HG02840 (cell line): ENCODE measurements around the gene SFTPA2.
"Not testable (repeated sequence)": the region's sequence is repeated elsewhere in the genome, so short reads cannot be mapped to it uniquely, and the experiment has no call there.

Experiments used
- ATAC-seq: cut with Tn5 transposase; IDR thresholded peaks from one replicate; pipeline ENCODE4 v1.9.1; 2021; ENCODE audit warnings: mild to moderate bottlenecking, moderate library complexity, moderate number of reproducible peaks; ENCODE audit not compliant: unreplicated experiment, low FRiP score

Gene SFTPA2

GRCh38 chr10:79561257-79561656, 1.1 kb upstream of the SFTPA2 start:
- ATAC-seq = no peak

- ATAC-seq = no peak
These were observed 481 bp downstream of the SFTPA2 start for GRCh38 chr10:79559726-79560125.

GRCh38 chr10:79556961-79557360, 3.2 kb downstream of the SFTPA2 start:
- ATAC-seq = not testable (repeated sequence)

- no peak for ATAC-seq
These were observed 4.6 kb downstream of the SFTPA2 start for GRCh38 chr10:79555354-79556309.

GRCh38 chr10:79552143-79552542, 8.1 kb downstream of the SFTPA2 start:
- no peak for ATAC-seq

GRCh38 chr10:79547973-79548372, 12.2 kb downstream of the SFTPA2 start:
- no peak for ATAC-seq

- ATAC-seq = not testable (repeated sequence)
These were observed 13.1 kb downstream of the SFTPA2 start for GRCh38 chr10:79547128-79547527.

- ATAC-seq = not testable (repeated sequence)
These were observed 15.1 kb downstream of the SFTPA2 start for GRCh38 chr10:79544926-79545659.

- not testable (repeated sequence) for ATAC-seq
These were observed 15.8 kb downstream of the SFTPA2 start for GRCh38 chr10:79544408-79544807.

- no peak for ATAC-seq
These were observed 17.6 kb downstream of the SFTPA2 start for GRCh38 chr10:79542626-79543025.

GRCh38 chr10:79540930-79541329, 19.3 kb downstream of the SFTPA2 start:
- peak; percentile 88 for ATAC-seq

GRCh38 chr10:79538311-79538710, 21.9 kb downstream of the SFTPA2 start:
- not testable (repeated sequence) for ATAC-seq

GRCh38 chr10:79533903-79534175, 26.4 kb downstream of the SFTPA2 start:
- ATAC-seq = not testable (repeated sequence)

- not testable (repeated sequence) for ATAC-seq
These were observed 26.9 kb downstream of the SFTPA2 start for GRCh38 chr10:79533142-79533902.

- not testable (repeated sequence) for ATAC-seq
These were observed 31.9 kb downstream of the SFTPA2 start for GRCh38 chr10:79528261-79528660.

GRCh38 chr10:79525049-79525710, 35.0 kb downstream of the SFTPA2 start:
- peak; percentile 85 for ATAC-seq

- ATAC-seq = not testable (repeated sequence)
These were observed 36.9 kb downstream of the SFTPA2 start for GRCh38 chr10:79523157-79523853.

GRCh38 chr10:79522464-79522863, 37.7 kb downstream of the SFTPA2 start:
- ATAC-seq = not testable (repeated sequence)

- not testable (repeated sequence) for ATAC-seq
These were observed 38.5 kb downstream of the SFTPA2 start for GRCh38 chr10:79521751-79522150.

- ATAC-seq = not testable (repeated sequence)
These were observed 42.6 kb downstream of the SFTPA2 start for GRCh38 chr10:79517567-79517966.
